CD4-positive, alpha-beta T cell (primary cell): ENCODE results near the gene LAMA3. TPM values are rescaled to one million over a fixed set of nuclear protein-coding genes. Genes with fewer than 3 reads are reported as not detected.

ENCODE experiments used
- ATAC-seq: fragments of 200-7000 bp; cut with Tn5 transposase; one replicate; pipeline ENCODE4 v1.10.0; 2022; ENCODE audit warnings: mild to moderate bottlenecking; ENCODE audit not compliant: poor library complexity
- CTCF ChIA-PET: fragments of 350-600 bp; sonication (Branson Sonifier 250); formaldehyde crosslinking; loops from one replicate; lab custom pipeline; 2021; ENCODE audit warnings: antibody characterized with exemption, inconsistent platforms; lab: Charles Lee
- POLR2A ChIA-PET: fragments of 350-600 bp; sonication (Branson Sonifier 250); formaldehyde crosslinking; loops from one replicate; lab custom pipeline; 2021; ENCODE audit warnings: antibody characterized with exemption, inconsistent platforms; lab: Charles Lee
- DNase-seq, 14 experiments: peaks; one replicate each; pipeline ENCODE4 v3.0.0-alpha.2; 2013 to 2020; ENCODE audit warnings: mixed read lengths in 2 of 14
- H3K27ac ChIP-seq, 2 donors: one replicate each; pipeline versions ENCODE4 v1.5.1 to v1.7.0; 2013; ENCODE audit warnings: low read length in 2 of 2, low read depth in 1 of 2, mild to moderate bottlenecking in 1 of 2
- H3K27me3 ChIP-seq, 2 experiments: 1 replicate in 1 of 2; 2 replicates in 1 of 2; pipeline versions ENCODE4 v1.6.1 to v1.7.0; 2013; ENCODE audit warnings: low read length in 2 of 2, control low read depth in 1 of 2, mild to moderate bottlenecking in 1 of 2, moderate library complexity in 1 of 2; ENCODE audit not compliant: insufficient read depth in 2 of 2, control insufficient read depth in 1 of 2
- H3K36me3 ChIP-seq: one replicate; pipeline ENCODE4 v1.6.1; 2013; ENCODE audit warnings: low read length, control low read depth; ENCODE audit not compliant: insufficient read depth
- H3K4me1 ChIP-seq: one replicate; pipeline ENCODE4 v1.6.1; 2013; ENCODE audit warnings: low read length, control low read depth; ENCODE audit not compliant: insufficient read depth
- H3K4me3 ChIP-seq: one replicate; pipeline ENCODE4 v1.5.1; 2013; ENCODE audit warnings: mild to moderate bottlenecking, low read length, moderate library complexity
- H3K9me3 ChIP-seq, 2 experiments: 1 replicate in 1 of 2; 2 replicates in 1 of 2; pipeline versions ENCODE4 v1.6.1 to v1.7.0; 2013; ENCODE audit warnings: low read length in 2 of 2, mild to moderate bottlenecking in 2 of 2, control low read depth in 1 of 2, moderate library complexity in 1 of 2; ENCODE audit not compliant: control insufficient read depth in 1 of 2, insufficient read depth in 1 of 2
- H3K27ac Mint-ChIP-seq: one replicate; pipeline ENCODE4 v1.8.0; 2020; ENCODE audit warnings: mixed read lengths
- H3K27me3 Mint-ChIP-seq: one replicate; pipeline ENCODE4 v1.8.0; 2021; ENCODE audit warnings: mixed read lengths
- H3K36me3 Mint-ChIP-seq: one replicate; pipeline ENCODE4 v1.8.0; 2021; ENCODE audit warnings: low read depth, mixed read lengths
- H3K4me1 Mint-ChIP-seq: one replicate; pipeline ENCODE4 v1.8.0; 2021; ENCODE audit warnings: low read depth, mixed read lengths
- H3K4me3 Mint-ChIP-seq: one replicate; pipeline ENCODE4 v1.8.0; 2020; ENCODE audit warnings: mild to moderate bottlenecking, mixed read lengths
- H3K9me3 Mint-ChIP-seq: one replicate; pipeline ENCODE4 v1.8.0; 2020; ENCODE audit warnings: mixed read lengths
- intact Hi-C, 2 experiments: fragments of 100-400 bp; cut with DNase I in 1 of 2; cut with micrococcal nuclease in 1 of 2; formaldehyde crosslinking; loops; one replicate each; pipeline versions ENCODE4 v1.15.1 to v1.9.0; 2023 to 2025; cut with DNase I, micrococcal nuclease
- total RNA-seq, 174 experiments: library from RNA in 2 of 174; stranded (reverse) in 2 of 174; gene quantifications; one replicate each; pipeline ENCODE4 v1.2.3 and lab custom pipeline; 2021 to 2026
- TF ChIP-seq, protein P1 (sequence below): fragments of 200-600 bp; IDR thresholded peaks from one replicate; pipeline ENCODE4 v1.8.0; 2022; ENCODE audit warnings: antibody characterized with exemption, mild to moderate bottlenecking

LAMA3 gene
- total RNA-seq, 2 experiments from 2014 or later, result 0.19 TPM; not detected in 1

DNA sequence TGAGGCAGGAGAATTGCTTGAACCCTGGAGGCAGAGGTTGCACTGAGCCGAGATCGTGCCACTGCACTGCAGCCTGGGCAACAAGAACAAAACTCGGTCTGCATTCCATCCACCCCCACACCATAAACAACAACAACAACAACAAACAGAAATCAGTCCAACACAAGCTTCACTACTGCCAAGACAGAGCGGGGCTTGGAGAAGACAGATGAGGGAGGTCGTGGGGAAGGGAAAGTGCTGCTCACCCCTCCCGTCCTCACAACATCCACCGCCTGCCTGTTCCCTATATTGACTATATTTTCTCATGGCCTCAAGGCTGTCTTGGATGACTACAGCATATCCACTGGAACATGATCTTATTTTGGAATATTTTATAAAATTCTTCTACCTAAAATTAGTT is 187.7 kb downstream of the LAMA3 start:
- Mint-ChIP-seq H3K27me3 (no peaks in the 10 kb centered on the region), H3K27ac (no peak overlapping the region), H3K4me1 (peaks cover 25% of the 10 kb centered on the region), H3K9me3 (no peaks in the 10 kb centered on the region), H3K4me3 (no peak overlapping the region), H3K36me3 (no peaks in the 10 kb centered on the region)
- Histone ChIP-seq H3K9me3 (no peaks in the 10 kb centered on the region), H3K4me1 (peaks cover 14% of the 10 kb centered on the region), H3K27ac (no peak overlapping the region), H3K4me3 (no peak overlapping the region), H3K27me3 (no peaks in the 10 kb centered on the region), H3K36me3 (no peaks in the 10 kb centered on the region)
- intact Hi-C loops, result no loop called here
- no peak for DNase-seq
- no peak for ATAC-seq
- ChIA-PET POLR2A (no interaction called here), CTCF (no interaction called here)
- TF ChIP-seq, protein P1, sequence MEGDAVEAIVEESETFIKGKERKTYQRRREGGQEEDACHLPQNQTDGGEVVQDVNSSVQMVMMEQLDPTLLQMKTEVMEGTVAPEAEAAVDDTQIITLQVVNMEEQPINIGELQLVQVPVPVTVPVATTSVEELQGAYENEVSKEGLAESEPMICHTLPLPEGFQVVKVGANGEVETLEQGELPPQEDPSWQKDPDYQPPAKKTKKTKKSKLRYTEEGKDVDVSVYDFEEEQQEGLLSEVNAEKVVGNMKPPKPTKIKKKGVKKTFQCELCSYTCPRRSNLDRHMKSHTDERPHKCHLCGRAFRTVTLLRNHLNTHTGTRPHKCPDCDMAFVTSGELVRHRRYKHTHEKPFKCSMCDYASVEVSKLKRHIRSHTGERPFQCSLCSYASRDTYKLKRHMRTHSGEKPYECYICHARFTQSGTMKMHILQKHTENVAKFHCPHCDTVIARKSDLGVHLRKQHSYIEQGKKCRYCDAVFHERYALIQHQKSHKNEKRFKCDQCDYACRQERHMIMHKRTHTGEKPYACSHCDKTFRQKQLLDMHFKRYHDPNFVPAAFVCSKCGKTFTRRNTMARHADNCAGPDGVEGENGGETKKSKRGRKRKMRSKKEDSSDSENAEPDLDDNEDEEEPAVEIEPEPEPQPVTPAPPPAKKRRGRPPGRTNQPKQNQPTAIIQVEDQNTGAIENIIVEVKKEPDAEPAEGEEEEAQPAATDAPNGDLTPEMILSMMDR, result no peak

- Histone ChIP-seq H3K9me3 (no peaks in the 10 kb centered on the region), H3K4me3 (no peak overlapping the region), H3K27ac (no peak overlapping the region), H3K4me1 (peaks cover 10% of the 10 kb centered on the region), H3K36me3 (no peaks in the 10 kb centered on the region), H3K27me3 (no peaks in the 10 kb centered on the region)
- intact Hi-C loops, result no loop called here
- POLR2A ChIA-PET, result no interaction called here
- peaks cover 20% of the 10 kb centered on the region for H3K4me1 Mint-ChIP-seq
- ATAC-seq, result no peak
- TF ChIP-seq, protein P1, result no peak
- no peak overlapping the region for H3K4me3 Mint-ChIP-seq
- CTCF ChIA-PET, result no interaction called here
- no peaks in the 10 kb centered on the region for H3K9me3 Mint-ChIP-seq
- H3K36me3 Mint-ChIP-seq, result no peaks in the 10 kb centered on the region
- H3K27ac Mint-ChIP-seq, result no peak overlapping the region
- H3K27me3 Mint-ChIP-seq, result no peaks in the 10 kb centered on the region
- no peak for DNase-seq
Observed at GRCh38 chr18:23877371-23877770, 188.1 kb downstream of the LAMA3 start.

DNA sequence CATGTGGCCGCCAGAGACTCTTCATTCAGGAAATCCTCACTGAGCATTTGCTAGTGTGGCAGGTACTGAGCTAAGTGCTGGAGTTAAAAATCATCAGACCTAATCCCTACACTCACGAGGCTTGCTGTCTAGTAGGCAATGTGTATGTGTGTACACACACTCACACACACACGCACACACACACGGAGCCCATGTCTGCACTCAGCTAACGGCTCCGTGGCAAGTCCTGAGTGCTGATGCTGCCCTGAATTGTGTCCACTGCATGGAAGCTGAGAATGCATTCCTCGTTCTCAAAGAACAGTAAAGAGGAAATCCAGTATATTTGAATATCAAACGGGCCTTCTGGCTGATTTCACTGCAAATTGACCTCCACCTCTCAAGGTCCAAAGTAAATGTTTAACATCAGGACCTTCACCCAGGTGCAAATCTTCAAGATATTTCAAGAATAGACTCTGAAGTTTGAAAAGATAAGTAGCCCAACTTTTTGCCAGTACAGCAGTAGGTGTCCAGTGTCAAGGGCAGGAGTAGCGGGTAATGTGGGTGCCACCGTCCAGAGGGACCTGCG is 189.2 kb downstream of the LAMA3 start:
- DNase-seq, result no peak
- Histone ChIP-seq H3K36me3 (no peaks in the 10 kb centered on the region), H3K9me3 (no peaks in the 10 kb centered on the region), H3K4me1 (no peaks in the 10 kb centered on the region), H3K27ac (no peak overlapping the region), H3K4me3 (no peak overlapping the region), H3K27me3 (no peaks in the 10 kb centered on the region)
- TF ChIP-seq, protein P1, result no peak
- H3K4me3 Mint-ChIP-seq, result no peak overlapping the region
- H3K9me3 Mint-ChIP-seq, result no peaks in the 10 kb centered on the region
- ChIA-PET POLR2A (no interaction called here), CTCF (interaction anchor here (0.7 kb wide), 1 partner anchor 183 kb away, joined by 4 read pairs; no protein-coding TSS in a partner anchor)
- H3K4me1 Mint-ChIP-seq, result peaks cover 12% of the 10 kb centered on the region
- no peak overlapping the region for H3K27ac Mint-ChIP-seq
- H3K27me3 Mint-ChIP-seq, result no peaks in the 10 kb centered on the region
- no peak for ATAC-seq
- no peaks in the 10 kb centered on the region for H3K36me3 Mint-ChIP-seq
- intact Hi-C loops, result no loop called here
